HepG2 (cell line): ENCODE results near the gene TMEM39B.

ENCODE experiments used
- ERF ChIP-seq: IDR thresholded peaks from 2 replicates; pipeline ENCODE4 v1.6.1; 2018; ENCODE audit warnings: missing biosample characterization, missing genetic modification reagents
- IKZF4 ChIP-seq: sonication (generic); formaldehyde crosslinking; IDR thresholded peaks from 2 replicates; pipeline ENCODE4 v1.5.1; 2020; ENCODE audit warnings: borderline replicate concordance, mild to moderate bottlenecking, low read depth, missing genetic modification reagents; ENCODE audit errors: not compliant biosample characterization
- POLR2A ChIP-seq, 2 experiments: IDR thresholded peaks; 2 replicates each; pipeline ENCODE4 v1.6.1; 2011; ENCODE audit warnings: low read depth in 2 of 2, low read length in 2 of 2, mild to moderate bottlenecking in 1 of 2, moderate library complexity in 1 of 2; ENCODE audit not compliant: insufficient read depth in 1 of 2
- RAD21 ChIP-seq: fragments of 450-650 bp; formaldehyde crosslinking; IDR thresholded peaks from 2 replicates; pipeline ENCODE4 v1.5.0; 2020; ENCODE audit warnings: mild to moderate bottlenecking
- ZNF670 ChIP-seq: sonication (generic); formaldehyde crosslinking; IDR thresholded peaks from 2 replicates; pipeline ENCODE4 v1.8.0; 2022; ENCODE audit warnings: mild to moderate bottlenecking, missing genetic modification reagents, borderline replicate concordance

- TF ChIP-seq IKZF4 (CRISPR knock-in tag) (no peak), ERF (CRISPR knock-in tag) (no peak), POLR2A (IDR thresholded peaks at IDR 0.05; ENCODE audit: insufficient read depth in 1 of 2, low read depth in 2 of 2, low read length in 2 of 2) (no peak), RAD21 (no peak), ZNF670 (CRISPR knock-in tag) (no peak)
Observed at GRCh38 chr1:32052887-32053286, 19.9 kb upstream of the TMEM39B start.
